HG03439 (cell line): Measurements from ENCODE around the gene MAN2A1.

Experiments used
- ATAC-seq: cut with Tn5 transposase; IDR thresholded peaks from one replicate; pipeline ENCODE4 v1.9.1; 2021; ENCODE audit warnings: mild to moderate bottlenecking, moderate library complexity; ENCODE audit not compliant: unreplicated experiment

Gene MAN2A1

GRCh38 chr5:109899163-109899535 lies 209.4 kb downstream of the MAN2A1 start:
- no peak for ATAC-seq

DNA sequence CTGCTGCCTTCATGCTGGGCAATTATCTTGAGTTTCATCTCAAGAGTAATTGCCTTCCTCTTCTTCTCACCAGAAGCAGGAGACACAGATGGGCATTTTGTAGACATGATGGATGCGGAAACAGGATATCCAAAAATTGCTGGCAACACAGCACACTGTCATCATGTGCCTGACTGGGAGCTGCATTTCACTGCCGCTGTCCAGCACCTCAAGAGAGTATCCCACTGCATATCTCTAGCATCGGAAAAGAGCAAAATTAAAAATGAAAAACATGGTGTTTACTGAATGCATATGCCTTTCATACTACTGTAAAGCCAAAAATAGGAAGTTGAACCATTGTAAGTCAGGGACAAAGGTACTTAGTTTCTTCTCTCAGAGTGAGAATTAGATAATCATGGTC lies 210.7 kb downstream of the MAN2A1 start:
- no peak for ATAC-seq

GRCh38 chr5:109900911-109901627 lies 211.3 kb downstream of the MAN2A1 start:
- no peak for ATAC-seq

GRCh38 chr5:109901628-109901981 lies 211.9 kb downstream of the MAN2A1 start:
- ATAC-seq: no peak

DNA sequence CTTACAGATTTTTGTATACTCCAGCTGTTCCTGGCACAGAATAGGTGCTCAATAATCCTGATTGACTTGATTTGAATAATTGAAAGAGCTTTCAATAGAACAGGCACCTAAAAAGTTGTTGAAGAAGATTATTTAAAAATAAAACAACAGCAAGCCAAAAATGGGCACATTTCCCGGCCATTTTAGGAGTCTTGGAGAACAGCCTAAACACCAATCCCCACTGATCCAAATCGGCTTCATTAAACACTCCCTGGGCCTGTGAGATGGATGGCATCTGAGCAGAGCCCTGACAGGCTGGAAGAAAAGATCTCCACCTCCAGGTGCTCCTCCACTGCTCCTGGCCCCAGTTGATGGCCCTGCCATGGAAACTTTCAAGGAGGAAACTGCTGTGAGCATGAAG lies 213.3 kb downstream of the MAN2A1 start:
- no peak for ATAC-seq

DNA sequence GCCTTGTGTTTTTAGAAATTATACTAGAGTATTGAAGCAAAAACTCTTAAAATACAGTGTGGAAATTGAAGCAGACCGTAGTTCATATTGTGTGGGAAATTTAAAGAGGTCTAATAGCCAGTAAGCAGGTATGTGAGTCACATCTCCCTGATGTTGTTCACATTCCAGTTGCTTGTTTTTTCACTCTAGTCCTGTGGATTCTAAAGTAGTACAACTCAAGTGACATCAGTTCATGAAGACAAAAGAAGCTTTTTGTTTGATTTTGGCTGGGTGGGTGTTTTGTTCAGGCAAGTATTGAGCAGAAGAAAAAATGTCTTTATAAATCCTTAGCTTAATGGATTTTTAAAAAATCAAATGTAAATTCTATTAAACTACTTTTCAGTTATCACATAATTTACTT lies 216.2 kb downstream of the MAN2A1 start:
- ATAC-seq: no peak

- no peak for ATAC-seq
Observed at GRCh38 chr5:109907189-109907588, 217.5 kb downstream of the MAN2A1 start.

DNA sequence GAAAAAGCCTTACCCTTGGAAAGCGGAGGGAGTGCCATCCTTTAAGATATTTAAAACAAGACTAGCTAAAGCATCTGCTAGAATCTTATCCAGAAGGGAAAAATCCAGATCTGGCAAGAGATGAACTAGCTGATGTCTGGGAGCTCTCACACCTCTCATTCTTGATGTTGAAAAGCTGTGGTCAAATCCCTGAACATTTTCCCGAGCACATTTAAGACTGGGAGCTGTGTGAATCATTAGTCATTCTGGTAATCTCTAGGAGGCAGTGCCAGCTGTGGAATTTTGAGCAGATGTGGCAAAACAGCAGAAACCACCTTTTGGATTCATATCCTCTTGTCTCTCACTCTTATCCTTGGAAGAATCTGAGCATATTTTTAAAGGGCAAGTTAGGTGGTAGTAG lies 218.0 kb downstream of the MAN2A1 start:
- no peak for ATAC-seq

GRCh38 chr5:109908366-109908765 lies 218.6 kb downstream of the MAN2A1 start:
- no peak for ATAC-seq

- no peak for ATAC-seq
Observed at GRCh38 chr5:109910874-109911273, 221.1 kb downstream of the MAN2A1 start.

GRCh38 chr5:109911731-109912130 lies 222.0 kb downstream of the MAN2A1 start:
- no peak for ATAC-seq

DNA sequence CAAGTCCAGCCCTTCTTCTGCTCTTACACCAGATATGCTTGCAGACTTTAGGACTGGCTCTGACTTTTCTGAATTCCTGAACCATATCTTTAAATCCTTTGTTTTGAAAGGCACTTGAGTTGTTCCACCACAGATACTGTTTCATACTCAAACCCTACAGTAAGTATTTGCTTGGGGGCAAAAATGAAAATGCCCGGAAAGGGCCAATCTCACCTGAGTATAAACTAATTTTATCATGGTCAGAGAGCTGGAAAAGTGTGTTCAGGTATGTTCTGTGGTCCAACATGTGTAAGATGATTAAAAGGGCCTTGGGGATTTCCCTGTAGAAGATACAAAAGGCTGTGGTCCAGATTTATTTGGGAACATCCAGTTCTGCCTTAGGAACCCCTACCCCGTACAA lies 225.2 kb downstream of the MAN2A1 start:
- ATAC-seq: no peak

GRCh38 chr5:109916481-109917153 lies 226.9 kb downstream of the MAN2A1 start:
- ATAC-seq: no peak
